GM12864 (cell line): ENCODE measurements around the gene FRY.

ENCODE experiments used
- DNase-seq: peaks from one replicate; pipeline ENCODE4 v3.0.0-alpha.2; 2011; ENCODE audit warnings: low read depth
- H3K4me3 ChIP-seq: 2 replicates; pipeline ENCODE4 v1.5.1; 2011; ENCODE audit warnings: mild to moderate bottlenecking, low read depth, low read length, control low read depth
- TF ChIP-seq, protein P1 (sequence below): IDR thresholded peaks from 2 replicates; pipeline ENCODE4 v1.5.1; 2011; ENCODE audit warnings: low read depth, mild to moderate bottlenecking, moderate library complexity, low read length, control low read depth, inconsistent platforms; ENCODE audit errors: missing control alignments

FRY gene

GRCh38 chr13:32302461-32302860, 270.9 kb downstream of the FRY start:
- DNase-seq, result no peak
- TF ChIP-seq, protein P1, sequence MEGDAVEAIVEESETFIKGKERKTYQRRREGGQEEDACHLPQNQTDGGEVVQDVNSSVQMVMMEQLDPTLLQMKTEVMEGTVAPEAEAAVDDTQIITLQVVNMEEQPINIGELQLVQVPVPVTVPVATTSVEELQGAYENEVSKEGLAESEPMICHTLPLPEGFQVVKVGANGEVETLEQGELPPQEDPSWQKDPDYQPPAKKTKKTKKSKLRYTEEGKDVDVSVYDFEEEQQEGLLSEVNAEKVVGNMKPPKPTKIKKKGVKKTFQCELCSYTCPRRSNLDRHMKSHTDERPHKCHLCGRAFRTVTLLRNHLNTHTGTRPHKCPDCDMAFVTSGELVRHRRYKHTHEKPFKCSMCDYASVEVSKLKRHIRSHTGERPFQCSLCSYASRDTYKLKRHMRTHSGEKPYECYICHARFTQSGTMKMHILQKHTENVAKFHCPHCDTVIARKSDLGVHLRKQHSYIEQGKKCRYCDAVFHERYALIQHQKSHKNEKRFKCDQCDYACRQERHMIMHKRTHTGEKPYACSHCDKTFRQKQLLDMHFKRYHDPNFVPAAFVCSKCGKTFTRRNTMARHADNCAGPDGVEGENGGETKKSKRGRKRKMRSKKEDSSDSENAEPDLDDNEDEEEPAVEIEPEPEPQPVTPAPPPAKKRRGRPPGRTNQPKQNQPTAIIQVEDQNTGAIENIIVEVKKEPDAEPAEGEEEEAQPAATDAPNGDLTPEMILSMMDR, result no peak
- no peak overlapping the region for H3K4me3 ChIP-seq

GRCh38 chr13:32305646-32306045, 274.1 kb downstream of the FRY start:
- DNase-seq, result no peak
- no peak overlapping the region for H3K4me3 ChIP-seq
- TF ChIP-seq, protein P1, result no peak

DNA sequence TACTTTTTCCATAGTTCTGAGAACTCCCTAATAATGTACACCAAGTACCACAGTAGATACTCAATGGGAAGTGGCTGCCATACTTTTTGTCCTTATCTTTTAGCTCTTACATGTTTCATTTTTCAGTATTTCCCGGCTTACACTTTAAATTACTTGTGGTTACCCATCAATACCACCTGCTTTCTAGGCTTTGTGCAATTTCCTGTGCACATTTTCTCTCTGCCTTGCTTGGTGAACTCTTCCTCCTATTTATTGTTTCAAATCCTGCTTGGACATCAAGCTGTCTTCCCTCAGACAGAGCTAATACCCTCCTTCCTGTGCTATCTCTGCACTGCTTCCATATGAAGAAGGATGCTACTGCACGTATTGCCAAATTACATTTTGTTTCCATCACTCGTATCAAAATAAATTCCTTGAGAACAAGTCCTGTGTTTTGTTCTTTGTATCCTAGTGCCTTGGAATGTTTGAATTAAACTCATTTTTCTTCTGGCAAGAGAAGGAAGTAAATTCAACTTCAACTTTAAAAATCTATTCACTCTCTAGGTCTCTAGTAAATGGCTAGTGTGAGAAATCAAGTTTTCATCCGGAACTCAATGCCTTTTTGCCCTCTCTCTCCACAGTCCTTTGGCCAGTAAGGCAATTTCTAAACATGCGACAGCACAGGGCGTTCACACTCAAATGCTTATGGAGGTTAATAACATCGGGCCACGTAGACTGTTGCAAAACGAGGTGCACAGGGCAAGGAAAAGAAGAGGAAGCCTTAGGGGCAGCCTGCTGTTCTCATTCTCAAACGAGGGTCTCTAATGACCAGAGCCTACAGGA, 277.9 kb downstream of the FRY start:
- DNase-seq, result no peak
- H3K4me3 ChIP-seq, result no peak overlapping the region
- TF ChIP-seq, protein P1, result no peak

- TF ChIP-seq, protein P1, result peak; percentile 66
- peak; percentile 40 for DNase-seq
- H3K4me3 ChIP-seq, result no peak overlapping the region
Measured at GRCh38 chr13:32310134-32310706, 278.6 kb downstream of the FRY start.

DNA sequence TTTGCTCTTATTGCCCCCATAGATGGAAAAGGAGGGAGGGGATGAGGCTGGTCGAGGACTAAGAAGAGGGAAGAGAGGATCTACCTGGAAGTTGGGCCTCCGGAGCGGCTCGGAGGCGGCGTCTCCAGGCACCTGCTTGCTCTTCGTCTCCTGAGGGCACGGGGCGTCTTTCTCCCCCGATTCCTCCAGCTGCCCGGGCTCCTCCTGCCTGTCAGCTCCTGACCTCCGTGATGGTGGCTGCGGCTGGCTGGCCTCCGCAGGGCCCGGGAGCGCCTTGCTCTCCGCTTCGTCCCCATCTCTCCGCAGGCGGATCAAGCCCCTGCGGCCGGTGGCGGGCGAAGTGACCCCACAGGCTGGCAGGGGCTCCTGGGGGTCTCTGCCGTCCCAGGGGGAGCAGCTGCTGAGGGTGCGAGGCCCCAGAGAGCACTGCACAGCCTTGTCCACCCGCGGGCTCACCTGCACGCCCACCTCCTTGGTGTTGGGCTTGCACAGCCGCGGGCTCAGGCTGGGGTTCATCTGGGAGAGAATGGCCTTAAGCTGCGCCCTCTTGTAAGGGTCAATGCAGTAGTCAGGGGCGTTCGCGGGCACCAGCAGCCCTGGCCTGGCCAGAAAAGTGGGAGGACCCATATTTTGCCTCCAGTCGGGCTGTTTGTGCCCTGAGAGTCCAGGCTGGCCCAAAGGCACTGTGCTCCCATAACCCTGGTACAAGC, 279.8 kb downstream of the FRY start:
- no peak for DNase-seq

GRCh38 chr13:32314271-32315237, 283.0 kb downstream of the FRY start:
- H3K4me3 ChIP-seq, result peak overlapping the region; percentile 85
- TF ChIP-seq, protein P1, result no peak
- DNase-seq, result peak; percentile 16

More for the DNA sequence above, 279.8 kb downstream of the FRY start:
- H3K4me3 ChIP-seq, result no peak overlapping the region
- TF ChIP-seq, protein P1, result no peak
